GM10266 (cell line): ENCODE data around the gene ALX3.

Experiments used
- DNase-seq: peaks from one replicate; pipeline ENCODE4 v3.0.0; 2012; ENCODE audit errors: extremely low spot score
- TF ChIP-seq, protein P1 (sequence below): IDR thresholded peaks from 2 replicates; pipeline ENCODE4 v1.5.1; 2012; ENCODE audit warnings: mild to moderate bottlenecking, low read depth; ENCODE audit not compliant: control insufficient read depth, insufficient read depth; ENCODE audit errors: missing control alignments

ALX3 gene

DNA sequence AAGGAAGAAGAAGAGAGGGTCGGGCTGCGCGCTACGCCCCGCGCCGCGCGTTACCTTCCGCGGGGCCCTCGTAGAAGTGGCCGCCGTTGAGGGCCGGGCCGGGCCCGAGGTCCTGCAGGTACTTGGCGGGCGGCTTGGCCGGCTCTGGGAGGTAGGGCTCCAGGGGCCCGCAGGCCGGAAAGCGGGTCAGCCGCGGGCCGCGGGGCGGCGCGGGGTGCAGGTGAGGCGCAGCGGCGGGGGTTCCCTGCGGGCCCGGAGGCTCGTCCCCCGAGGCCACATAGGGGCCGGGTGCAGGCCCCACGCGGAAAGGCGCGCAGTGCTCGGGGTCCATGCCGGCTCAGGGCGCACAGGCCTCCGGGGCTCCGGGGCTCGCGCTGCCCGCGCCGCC is 196 bp downstream of the ALX3 start:
- no peak for DNase-seq
- TF ChIP-seq, protein P1, sequence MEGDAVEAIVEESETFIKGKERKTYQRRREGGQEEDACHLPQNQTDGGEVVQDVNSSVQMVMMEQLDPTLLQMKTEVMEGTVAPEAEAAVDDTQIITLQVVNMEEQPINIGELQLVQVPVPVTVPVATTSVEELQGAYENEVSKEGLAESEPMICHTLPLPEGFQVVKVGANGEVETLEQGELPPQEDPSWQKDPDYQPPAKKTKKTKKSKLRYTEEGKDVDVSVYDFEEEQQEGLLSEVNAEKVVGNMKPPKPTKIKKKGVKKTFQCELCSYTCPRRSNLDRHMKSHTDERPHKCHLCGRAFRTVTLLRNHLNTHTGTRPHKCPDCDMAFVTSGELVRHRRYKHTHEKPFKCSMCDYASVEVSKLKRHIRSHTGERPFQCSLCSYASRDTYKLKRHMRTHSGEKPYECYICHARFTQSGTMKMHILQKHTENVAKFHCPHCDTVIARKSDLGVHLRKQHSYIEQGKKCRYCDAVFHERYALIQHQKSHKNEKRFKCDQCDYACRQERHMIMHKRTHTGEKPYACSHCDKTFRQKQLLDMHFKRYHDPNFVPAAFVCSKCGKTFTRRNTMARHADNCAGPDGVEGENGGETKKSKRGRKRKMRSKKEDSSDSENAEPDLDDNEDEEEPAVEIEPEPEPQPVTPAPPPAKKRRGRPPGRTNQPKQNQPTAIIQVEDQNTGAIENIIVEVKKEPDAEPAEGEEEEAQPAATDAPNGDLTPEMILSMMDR, result no peak

GRCh38 chr1:110069404-110070281 is 829 bp downstream of the ALX3 start:
- TF ChIP-seq, protein P1, result no peak
- DNase-seq, result peak; percentile 51

GRCh38 chr1:110068646-110069403 is 1.6 kb downstream of the ALX3 start:
- TF ChIP-seq, protein P1, result no peak
- DNase-seq, result peak; percentile 60

- DNase-seq, result no peak
- TF ChIP-seq, protein P1, result no peak
Observed at GRCh38 chr1:110067893-110068645, 2.4 kb downstream of the ALX3 start.

DNA sequence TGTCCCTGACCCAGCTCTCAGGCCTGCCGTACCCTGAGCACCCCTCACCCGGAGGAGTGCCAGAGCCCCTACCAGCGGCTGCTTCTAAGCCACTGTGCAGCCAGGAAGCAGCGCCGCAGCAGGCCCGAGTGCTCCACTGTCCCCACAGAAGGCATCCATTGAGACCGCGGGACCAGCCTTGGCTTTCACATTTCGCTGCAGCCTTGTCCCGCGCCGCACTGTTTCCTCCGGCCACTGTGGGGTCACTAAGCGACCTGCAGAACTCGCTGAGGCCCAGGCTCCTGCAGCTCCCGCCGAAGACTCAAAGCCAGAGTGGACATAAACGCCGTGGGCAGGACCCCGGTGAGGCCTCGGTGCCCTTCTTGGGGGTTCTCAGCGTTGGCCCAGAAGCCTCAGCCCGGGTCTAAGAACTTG is 3.0 kb downstream of the ALX3 start:
- DNase-seq, result no peak
- TF ChIP-seq, protein P1, result no peak

DNA sequence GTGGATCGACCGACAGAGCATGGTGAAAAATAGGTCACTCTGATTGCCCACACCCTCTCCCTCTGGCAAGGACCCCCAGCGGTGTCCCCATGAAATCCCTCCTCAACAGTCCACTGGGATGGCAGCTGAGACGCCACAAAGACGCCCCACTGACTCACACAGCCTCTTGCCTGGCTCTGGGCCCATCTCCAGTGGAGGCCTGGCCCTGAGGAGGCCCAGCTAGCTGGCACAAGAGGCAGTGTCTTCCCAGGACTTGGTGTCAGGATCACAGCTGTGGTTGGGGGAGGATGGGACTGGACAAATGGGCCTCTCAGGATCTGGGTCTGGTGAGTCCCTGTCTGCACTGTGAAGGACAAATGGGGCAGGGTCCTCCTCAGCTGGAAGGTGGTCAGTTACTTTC is 4.6 kb downstream of the ALX3 start:
- no peak for DNase-seq
- TF ChIP-seq, protein P1, result no peak
